IPS DF 6.9 (cell line): ENCODE measurements around the gene B4GALT2.
A peak's percentile ranks its signal among the peaks of the same experiment; 100 is the strongest.

ENCODE experiments used
- DNase-seq: peaks from one replicate; pipeline ENCODE4 v3.0.0-alpha.2; 2013; ENCODE audit warnings: low read depth, low spot score
- H3K27ac ChIP-seq: one replicate; pipeline ENCODE4 v1.5.1; 2013; ENCODE audit warnings: low read length, control low read depth
- H3K27me3 ChIP-seq: 2 replicates; pipeline ENCODE4 v1.6.1; 2013; ENCODE audit warnings: mild to moderate bottlenecking, low read length; ENCODE audit not compliant: control insufficient read depth, insufficient read depth
- H3K36me3 ChIP-seq: 2 replicates; pipeline ENCODE4 v1.6.1; 2013; ENCODE audit warnings: low read length; ENCODE audit not compliant: control insufficient read depth, insufficient read depth
- H3K4me1 ChIP-seq: 2 replicates; pipeline ENCODE4 v1.6.1; 2013; ENCODE audit warnings: low read length; ENCODE audit not compliant: control insufficient read depth, insufficient read depth
- H3K4me3 ChIP-seq: 2 replicates; pipeline ENCODE4 v1.5.1; 2013; ENCODE audit warnings: mild to moderate bottlenecking, low read length
- H3K9me3 ChIP-seq: 2 replicates; pipeline ENCODE4 v1.6.1; 2013; ENCODE audit warnings: low read length, inconsistent platforms; ENCODE audit not compliant: control insufficient read depth, insufficient read depth
- WGBS: extraction: QIAGEN DNeasy Blood & Tissue Kit; methylation state at CpG from one replicate; pipeline ENCODE4 v1.1.7; 2013; ENCODE audit warnings: mixed read lengths, missing lambda C conversion rate; ENCODE audit not compliant: insufficient read length, insufficient coverage; 5-methylcytosine and 5-hydroxymethylcytosine counted together

B4GALT2 gene

DNA sequence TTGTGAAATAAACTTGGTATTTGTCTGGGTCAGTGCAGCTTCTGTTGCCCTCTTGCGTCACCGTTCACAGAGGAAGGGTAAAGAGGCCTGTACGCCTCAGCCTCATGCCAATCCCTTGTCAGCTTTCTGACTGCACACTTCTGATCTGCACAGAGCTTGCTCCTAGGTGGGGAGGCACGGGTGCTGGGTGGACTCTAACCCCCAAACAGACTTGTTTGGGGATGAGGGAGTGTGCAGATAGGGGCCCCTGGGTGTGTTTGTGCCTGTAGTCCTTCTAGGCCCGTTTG, 803 bp upstream of the B4GALT2 start:
- Histone ChIP-seq H3K27me3 (no peaks in the 10 kb centered on the region), H3K36me3 (peaks cover 5% of the 10 kb centered on the region; the same call in 1 of the 2 replicates), H3K9me3 (no peaks in the 10 kb centered on the region), H3K4me3 (no peak overlapping the region), H3K27ac (no peak overlapping the region), H3K4me1 (peaks cover 4% of the 10 kb centered on the region; the same call in 1 of the 2 replicates)
- no peak for DNase-seq
- no CpG with 5 or more reads among the region's 5 CpGs for WGBS

DNA sequence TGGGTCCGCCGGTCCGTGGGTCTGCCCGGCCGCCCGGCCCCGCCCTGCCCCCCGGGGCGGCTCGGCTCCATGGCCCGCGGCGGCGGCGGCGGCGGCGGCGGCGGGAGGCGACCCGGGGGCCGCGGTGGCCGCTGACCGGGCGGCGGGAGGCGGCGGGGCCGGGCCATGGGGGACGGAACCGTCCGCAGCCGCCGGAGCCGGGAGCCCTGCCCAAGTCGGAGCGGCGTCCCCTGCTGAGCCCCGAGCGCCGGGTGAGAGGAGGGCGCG, 184 bp downstream of the B4GALT2 start:
- no peak overlapping the region for H3K27ac ChIP-seq
- H3K36me3 ChIP-seq = peaks cover 5% of the 10 kb centered on the region; the same call in 1 of the 2 replicates
- peak overlapping the region; percentile 55; the same call in 1 of the 2 replicates for H3K4me3 ChIP-seq
- no peaks in the 10 kb centered on the region for H3K9me3 ChIP-seq
- H3K27me3 ChIP-seq = no peaks in the 10 kb centered on the region
- H3K4me1 ChIP-seq = peaks cover 4% of the 10 kb centered on the region; the same call in 1 of the 2 replicates
- no peak for DNase-seq
- WGBS = no CpG with 5 or more reads among the region's 45 CpGs

DNA sequence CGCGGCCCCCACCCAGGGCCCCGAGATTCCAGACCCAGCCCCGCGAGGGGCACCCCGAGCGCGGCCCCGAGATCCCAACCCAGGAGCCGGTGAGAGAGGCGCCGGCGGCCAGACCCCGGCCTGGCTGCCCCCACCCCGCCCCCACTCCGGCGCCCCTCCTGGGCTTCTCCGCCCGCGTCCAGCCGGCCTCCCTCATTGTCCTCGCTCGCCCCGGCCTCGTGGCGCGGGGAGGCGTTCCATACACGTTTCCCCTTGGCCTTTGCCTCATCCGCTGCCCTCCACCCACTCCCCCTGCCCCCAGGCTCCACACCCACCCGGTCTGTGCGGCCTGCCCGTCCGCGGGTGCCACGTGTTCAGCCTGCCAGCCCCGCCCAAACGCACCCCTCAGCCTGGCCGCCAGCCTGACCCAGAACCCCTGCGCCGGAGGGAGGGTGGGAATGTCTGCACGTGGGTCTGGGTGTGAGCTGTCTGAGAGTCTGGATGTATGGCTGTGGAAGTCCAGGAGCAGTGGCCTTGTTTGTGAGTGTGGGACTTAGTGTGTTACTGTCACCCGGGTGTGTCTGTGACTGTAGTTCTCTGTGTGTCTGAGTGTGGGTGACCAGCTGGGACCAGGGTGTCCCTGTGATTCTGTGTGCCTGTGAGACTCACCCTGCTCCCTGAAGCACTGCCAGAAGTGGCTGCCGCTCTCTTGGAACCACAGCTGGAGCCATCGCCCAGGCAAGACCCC, 681 bp downstream of the B4GALT2 start:
- no CpG with 5 or more reads among the region's 45 CpGs for WGBS
- Histone ChIP-seq H3K36me3 (peaks cover 6% of the 10 kb centered on the region; the same call in 1 of the 2 replicates), H3K4me3 (peak overlapping the region; percentile 55; the same call in 1 of the 2 replicates), H3K4me1 (peaks cover 4% of the 10 kb centered on the region; the same call in 1 of the 2 replicates), H3K27ac (no peak overlapping the region), H3K27me3 (no peaks in the 10 kb centered on the region), H3K9me3 (no peaks in the 10 kb centered on the region)
- DNase-seq = no peak

DNA sequence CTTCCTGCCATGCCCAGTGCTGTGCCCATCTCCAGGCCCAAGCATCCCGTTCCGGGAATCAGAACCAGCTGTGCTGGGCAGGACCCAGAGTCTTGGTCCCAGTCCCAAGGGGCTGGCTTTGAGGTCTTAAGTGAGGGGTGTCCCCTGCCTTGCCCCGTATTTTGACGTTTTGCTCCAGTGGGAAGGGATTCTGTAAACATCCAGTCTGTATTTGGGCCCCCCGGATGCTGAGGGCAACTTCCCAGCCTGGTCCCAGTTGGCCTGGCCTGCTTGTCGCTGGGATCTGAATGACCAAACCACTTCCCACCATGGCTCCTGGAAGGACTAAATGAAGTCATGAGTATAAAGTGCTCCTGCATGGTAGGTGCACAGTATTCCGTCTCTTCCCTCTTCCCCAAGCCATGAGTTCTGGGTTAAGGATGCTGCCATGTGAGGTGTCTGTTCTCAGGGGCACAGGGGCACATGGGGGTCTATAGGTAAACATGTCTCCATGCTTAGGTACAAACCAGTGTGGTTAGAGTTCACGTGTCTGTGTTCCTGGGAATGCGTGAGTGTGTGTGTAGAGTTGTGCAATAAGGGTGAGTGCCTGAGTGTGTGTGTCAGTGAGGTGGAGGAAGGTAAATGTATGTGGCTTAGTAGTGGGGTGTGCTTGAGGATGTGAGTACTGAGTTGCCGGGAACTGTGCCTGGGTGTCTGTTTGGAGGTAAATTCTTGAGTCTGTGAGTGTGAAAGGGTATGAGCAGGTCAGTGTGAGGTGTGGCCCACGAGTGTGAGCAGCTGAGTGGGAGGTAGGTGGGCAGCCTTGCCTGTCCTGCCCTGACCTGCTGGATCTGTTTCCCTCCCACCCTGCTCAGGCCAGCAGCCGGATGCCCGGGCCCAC, 1.5 kb downstream of the B4GALT2 start:
- H3K9me3 ChIP-seq = no peaks in the 10 kb centered on the region
- H3K27me3 ChIP-seq = no peaks in the 10 kb centered on the region
- no peak overlapping the region for H3K27ac ChIP-seq
- no CpG with 5 or more reads among the region's 13 CpGs for WGBS
- H3K4me3 ChIP-seq = peak overlapping the region; percentile 55; the same call in 1 of the 2 replicates
- peaks cover 4% of the 10 kb centered on the region; the same call in 1 of the 2 replicates for H3K4me1 ChIP-seq
- peaks cover 12% of the 10 kb centered on the region; the same call in 1 of the 2 replicates for H3K36me3 ChIP-seq
- DNase-seq = no peak

DNA sequence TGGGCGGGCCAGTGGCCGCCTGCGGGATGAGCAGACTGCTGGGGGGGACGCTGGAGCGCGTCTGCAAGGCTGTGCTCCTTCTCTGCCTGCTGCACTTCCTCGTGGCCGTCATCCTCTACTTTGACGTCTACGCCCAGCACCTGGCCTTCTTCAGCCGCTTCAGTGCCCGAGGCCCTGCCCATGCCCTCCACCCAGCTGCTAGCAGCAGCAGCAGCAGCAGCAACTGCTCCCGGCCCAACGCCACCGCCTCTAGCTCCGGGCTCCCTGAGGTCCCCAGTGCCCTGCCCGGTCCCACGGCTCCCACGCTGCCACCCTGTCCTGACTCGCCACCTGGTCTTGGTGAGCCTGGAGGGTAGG, 2.1 kb downstream of the B4GALT2 start:
- no CpG with 5 or more reads among the region's 20 CpGs for WGBS
- peaks cover 2% of the 10 kb centered on the region; the same call in 1 of the 2 replicates for H3K4me1 ChIP-seq
- no peaks in the 10 kb centered on the region for H3K9me3 ChIP-seq
- H3K4me3 ChIP-seq = no peak overlapping the region
- H3K36me3 ChIP-seq = peaks cover 13% of the 10 kb centered on the region; the same call in 1 of the 2 replicates
- no peak for DNase-seq
- H3K27ac ChIP-seq = no peak overlapping the region
- H3K27me3 ChIP-seq = no peaks in the 10 kb centered on the region

DNA sequence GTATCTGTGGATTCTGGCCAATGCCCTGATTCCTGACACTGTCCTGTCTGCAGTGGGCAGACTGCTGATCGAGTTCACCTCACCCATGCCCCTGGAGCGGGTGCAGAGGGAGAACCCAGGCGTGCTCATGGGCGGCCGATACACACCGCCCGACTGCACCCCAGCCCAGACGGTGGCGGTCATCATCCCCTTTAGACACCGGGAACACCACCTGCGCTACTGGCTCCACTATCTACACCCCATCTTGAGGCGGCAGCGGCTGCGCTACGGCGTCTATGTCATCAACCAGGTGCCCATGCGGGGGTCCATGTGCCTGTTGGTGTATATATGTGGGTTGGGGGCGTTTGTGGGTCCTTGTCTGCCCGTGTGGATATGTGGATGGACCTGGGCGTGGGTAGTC, 2.6 kb downstream of the B4GALT2 start:
- no CpG with 5 or more reads among the region's 20 CpGs for WGBS
- DNase-seq = no peak
- Histone ChIP-seq H3K27ac (no peak overlapping the region), H3K9me3 (no peaks in the 10 kb centered on the region), H3K4me3 (no peak overlapping the region), H3K27me3 (no peaks in the 10 kb centered on the region), H3K4me1 (peaks cover 2% of the 10 kb centered on the region; the same call in 1 of the 2 replicates), H3K36me3 (peaks cover 12% of the 10 kb centered on the region; the same call in 1 of the 2 replicates)

DNA sequence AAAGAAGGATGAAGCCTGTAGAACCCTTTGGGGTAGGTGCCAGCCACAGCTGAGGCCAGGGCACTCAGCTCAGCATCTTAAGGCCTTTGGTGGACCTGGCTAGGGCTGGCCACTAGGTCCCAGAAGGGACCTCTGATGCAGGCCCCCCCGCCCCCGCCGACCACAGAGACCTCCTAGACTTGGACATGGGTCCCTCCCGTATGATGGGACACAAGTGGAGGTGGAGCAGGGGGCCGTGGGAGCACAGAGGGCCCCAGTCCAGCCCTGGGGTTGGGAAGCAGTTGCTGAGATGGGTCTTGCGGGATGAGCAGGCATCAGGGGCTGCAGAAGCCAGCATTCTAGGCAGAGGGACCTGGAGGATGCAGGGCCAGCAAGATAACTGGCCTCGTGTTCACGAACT, 3.2 kb downstream of the B4GALT2 start:
- no peak overlapping the region for H3K27ac ChIP-seq
- DNase-seq = no peak
- no peaks in the 10 kb centered on the region for H3K27me3 ChIP-seq
- H3K36me3 ChIP-seq = peaks cover 12% of the 10 kb centered on the region; the same call in 1 of the 2 replicates
- H3K4me3 ChIP-seq = no peak overlapping the region
- no CpG with 5 or more reads among the region's 8 CpGs for WGBS
- H3K9me3 ChIP-seq = no peaks in the 10 kb centered on the region
- H3K4me1 ChIP-seq = peaks cover 2% of the 10 kb centered on the region; the same call in 1 of the 2 replicates

DNA sequence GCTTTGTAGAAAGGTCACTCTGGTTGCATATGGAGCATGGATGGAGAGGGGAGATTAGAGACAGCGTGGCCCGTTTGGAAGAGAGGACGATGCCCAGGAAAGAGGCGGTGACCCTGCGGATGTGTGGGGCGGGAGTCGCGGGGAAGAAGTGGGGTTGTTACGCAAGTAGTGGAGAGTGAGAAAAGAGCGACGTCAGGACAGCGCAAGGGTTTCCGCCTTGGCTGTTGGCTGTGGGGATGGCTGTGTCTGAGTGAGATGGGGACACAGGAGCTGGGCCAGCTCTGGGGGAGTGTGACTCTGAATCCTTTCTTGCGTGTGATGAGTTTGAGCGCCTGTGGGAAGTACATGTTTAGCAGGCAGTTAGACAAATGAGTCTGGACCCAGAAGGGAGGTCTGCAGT, 3.8 kb downstream of the B4GALT2 start:
- Histone ChIP-seq H3K36me3 (peaks cover 12% of the 10 kb centered on the region; the same call in 1 of the 2 replicates), H3K27me3 (no peaks in the 10 kb centered on the region), H3K4me3 (no peak overlapping the region), H3K4me1 (peaks cover 2% of the 10 kb centered on the region; the same call in 1 of the 2 replicates), H3K9me3 (no peaks in the 10 kb centered on the region), H3K27ac (no peak overlapping the region)
- 100% methylated on average over 2 of the region's 15 CpGs for WGBS
- no peak for DNase-seq

DNA sequence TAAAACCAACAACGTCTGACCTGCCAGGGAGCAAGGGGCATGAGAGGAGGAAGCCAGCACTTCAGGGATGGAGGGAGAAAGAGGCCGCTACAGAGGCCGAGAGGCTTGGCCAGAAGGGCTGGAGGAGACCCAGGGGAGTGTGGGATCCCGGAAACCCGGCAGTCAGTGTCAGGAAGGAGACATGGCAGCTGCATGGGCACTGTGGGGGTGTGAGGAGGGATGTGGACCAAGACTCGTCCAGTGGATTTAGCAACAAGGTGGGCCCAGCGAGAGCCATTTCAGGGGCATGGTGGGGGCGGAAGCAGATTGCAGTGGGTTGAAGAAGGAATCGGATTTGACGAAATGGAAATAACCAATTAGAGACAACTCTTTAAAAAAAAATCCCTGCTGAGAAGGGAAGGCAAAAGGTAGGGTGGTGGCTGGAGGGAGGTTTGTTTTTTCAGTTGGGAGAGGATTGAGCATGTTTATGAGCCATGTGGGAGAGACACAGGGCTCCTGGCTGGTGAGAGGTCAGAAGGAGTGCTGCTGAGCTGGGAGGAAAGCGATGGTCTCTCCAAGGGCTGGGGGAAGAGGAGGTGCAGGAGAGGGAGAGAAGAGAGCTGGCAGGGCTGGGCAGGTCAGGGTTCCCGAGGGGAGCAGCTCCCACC, 4.4 kb downstream of the B4GALT2 start:
- no peaks in the 10 kb centered on the region for H3K27me3 ChIP-seq
- no CpG with 5 or more reads among the region's 12 CpGs for WGBS
- no peak overlapping the region for H3K27ac ChIP-seq
- DNase-seq = no peak
- H3K4me3 ChIP-seq = no peak overlapping the region
- no peaks in the 10 kb centered on the region for H3K9me3 ChIP-seq
- peaks cover 12% of the 10 kb centered on the region; the same call in 1 of the 2 replicates for H3K36me3 ChIP-seq
- H3K4me1 ChIP-seq = peaks cover 2% of the 10 kb centered on the region; the same call in 1 of the 2 replicates

DNA sequence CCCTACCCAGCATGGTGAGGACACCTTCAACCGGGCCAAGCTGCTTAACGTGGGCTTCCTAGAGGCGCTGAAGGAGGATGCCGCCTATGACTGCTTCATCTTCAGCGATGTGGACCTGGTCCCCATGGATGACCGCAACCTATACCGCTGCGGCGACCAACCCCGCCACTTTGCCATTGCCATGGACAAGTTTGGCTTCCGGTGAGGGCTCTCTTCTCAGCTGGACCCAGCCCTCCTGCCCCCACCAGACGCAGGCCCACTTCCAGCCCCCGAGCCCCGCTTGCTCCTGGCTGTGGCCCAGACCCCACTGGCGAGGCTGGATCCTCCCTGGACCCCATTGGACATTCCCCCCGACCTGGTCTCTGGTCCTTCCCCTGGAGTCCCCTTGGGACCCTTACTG, 5.8 kb downstream of the B4GALT2 start:
- no CpG with 5 or more reads among the region's 16 CpGs for WGBS

More for the DNA sequence above, 5.8 kb downstream of the B4GALT2 start:
- Histone ChIP-seq H3K27ac (no peak overlapping the region), H3K27me3 (no peaks in the 10 kb centered on the region), H3K4me1 (peaks cover 2% of the 10 kb centered on the region; the same call in 1 of the 2 replicates), H3K36me3 (peaks cover 12% of the 10 kb centered on the region; the same call in 1 of the 2 replicates), H3K9me3 (no peaks in the 10 kb centered on the region), H3K4me3 (no peak overlapping the region)
- no peak for DNase-seq
